K562 (cell line): ENCODE measurements around the gene SLC24A3. TPM values are rescaled to one million over a fixed set of nuclear protein-coding genes. Genes with fewer than 3 reads are reported as not detected.

ENCODE experiments used
- ATAC-seq: fragments of 200-7000 bp; cut with Tn5 transposase; 3 replicates; pipeline ENCODE4 v1.9.1; 2020; ENCODE audit warnings: moderate library complexity
- BruUV-seq: library from RNA; stranded (reverse); fragments of 400-500 nt; replicated peaks from 2 replicates; lab custom pipeline; 2021; lab: Mats Ljungman, UMichigan
- CTCF ChIA-PET: fragments of 300-600 bp; formaldehyde crosslinking; extraction: SDS; loops from one replicate; lab custom pipeline; 2021; ENCODE audit warnings: low intra/inter-chr PET ratio; lab: Yijun Ruan, JAX
- POLR2A ChIA-PET: fragments of 300-600, 350-650 bp; sonication (Branson Sonifier 250); formaldehyde crosslinking; extraction: SDS; loops from one replicate; lab custom pipeline; 2021; ENCODE audit warnings: antibody characterized with exemption, inconsistent platforms; lab: Yijun Ruan, JAX
- DNase-seq, 4 experiments: peaks; one replicate each; pipeline versions ENCODE4 v3.0.0 to v3.0.0-alpha.2; 2011 to 2018; ENCODE audit warnings: low spot score in 3 of 4, mixed read lengths in 3 of 4; ENCODE audit errors: extremely low read depth in 1 of 4
- FAIRE-seq: peaks from 2 replicates; lab custom pipeline; 2011; peaks lifted over from hg19 to GRCh38; lab: Jason Lieb, UNC
- H2AFZ ChIP-seq: 2 replicates; pipeline ENCODE4 v1.6.0; 2011; ENCODE audit warnings: low read depth, low read length, control low read depth, inconsistent platforms
- H3K27ac ChIP-seq: fragments of 200-600 bp; 3 replicates; pipeline ENCODE4 v1.8.0; 2011; ENCODE audit warnings: low read depth, mild to moderate bottlenecking, control low read depth, inconsistent platforms, low read length, moderate library complexity, mixed read lengths; ENCODE audit errors: extremely low read depth
- H3K27me3 ChIP-seq, 2 experiments: fragments of 300-600 bp in 1 of 2; 2 replicates in 1 of 2; 3 replicates in 1 of 2; pipeline versions ENCODE4 v1.6.0 to v1.8.0; 2011; ENCODE audit warnings: inconsistent platforms in 2 of 2, low read length in 2 of 2, mild to moderate bottlenecking in 1 of 2, mixed read lengths in 1 of 2, moderate library complexity in 1 of 2; ENCODE audit not compliant: control insufficient read depth in 2 of 2, insufficient read depth in 2 of 2
- H3K36me3 ChIP-seq: fragments of 300-600 bp; 3 replicates; pipeline ENCODE4 v1.8.0; 2011; ENCODE audit warnings: mild to moderate bottlenecking, low read length, inconsistent platforms; ENCODE audit not compliant: control insufficient read depth, insufficient read depth
- H3K4me1 ChIP-seq, 2 experiments: fragments of 200-600 bp in 1 of 2; replicated peaks in 1 of 2; 2 replicates in 1 of 2; 3 replicates in 1 of 2; pipeline versions ENCODE4 v1.5.1 to v1.8.0; 2011; ENCODE audit warnings: inconsistent platforms in 2 of 2, low read length in 2 of 2, mild to moderate bottlenecking in 1 of 2, mixed read lengths in 1 of 2, moderate library complexity in 1 of 2; ENCODE audit not compliant: control insufficient read depth in 2 of 2, insufficient read depth in 2 of 2
- H3K4me2 ChIP-seq: 2 replicates; pipeline ENCODE4 v1.6.1; 2011; ENCODE audit warnings: low read length, control low read depth, inconsistent platforms, mixed read lengths; ENCODE audit not compliant: insufficient read depth
- H3K4me3 ChIP-seq: fragments of 200-600 bp; sonication (generic), shearing (Covaris generic); 2 replicates; pipeline ENCODE4 v1.5.1; 2016; ENCODE audit warnings: control low read depth, inconsistent platforms
- H3K79me2 ChIP-seq: fragments of 200-600 bp; 3 replicates; pipeline ENCODE4 v1.8.0; 2011; ENCODE audit warnings: low read length, inconsistent platforms; ENCODE audit not compliant: control insufficient read depth, insufficient read depth
- H3K9ac ChIP-seq, 2 experiments: 2 replicates each; pipeline versions ENCODE4 v1.6.0 to v1.6.1; 2011; ENCODE audit warnings: low read depth in 2 of 2, low read length in 2 of 2, control low read depth in 1 of 2, inconsistent platforms in 1 of 2, mild to moderate bottlenecking in 1 of 2, mixed read lengths in 1 of 2; ENCODE audit not compliant: insufficient read depth in 1 of 2
- H3K9me1 ChIP-seq: one replicate; pipeline ENCODE4 v1.6.0; 2011; ENCODE audit warnings: inconsistent platforms, mild to moderate bottlenecking, low read length, moderate library complexity; ENCODE audit not compliant: control insufficient read depth, insufficient read depth
- H3K9me3 ChIP-seq: replicated peaks from 2 replicates; pipeline ENCODE4 v1.5.1; 2011; ENCODE audit warnings: low read depth, low read length, inconsistent platforms; ENCODE audit not compliant: control insufficient read depth, insufficient read depth
- H4K20me1 ChIP-seq: replicated peaks from 2 replicates; pipeline ENCODE4 v1.6.1; 2011; ENCODE audit warnings: low read length, inconsistent platforms, mixed read lengths; ENCODE audit not compliant: control insufficient read depth, insufficient read depth
- ARHGAP35 ChIP-seq: fragments of 450-650 bp; IDR thresholded peaks from 2 replicates; pipeline ENCODE4 v1.6.1; 2018; ENCODE audit not compliant: partially characterized antibody
- CREB3 ChIP-seq: fragments of 450-650 bp; conservative IDR thresholded peaks from 2 replicates; pipeline ENCODE4 v1.6.1; 2016; ENCODE audit warnings: missing genetic modification characterization, low read depth, mild to moderate bottlenecking, missing compliant biosample characterization, moderate library complexity
- CREBBP ChIP-seq: IDR thresholded peaks from one replicate; pipeline ENCODE4 v1.6.1; 2012; ENCODE audit warnings: low read depth, mild to moderate bottlenecking, control low read depth, inconsistent platforms, low read length
- EP300 ChIP-seq: IDR thresholded peaks from 2 replicates; pipeline ENCODE4 v1.6.1; 2012; ENCODE audit warnings: low read length, improper control_type of control experiment
- GTF2A2 ChIP-seq: IDR thresholded peaks from 2 replicates; pipeline ENCODE4 v1.6.1; 2016; ENCODE audit warnings: mild to moderate bottlenecking, missing genetic modification characterization, missing compliant biosample characterization
- HDAC1 ChIP-seq, 2 experiments: fragments of 450-650 bp; IDR thresholded peaks; 2 replicates each; pipeline ENCODE4 v1.6.1; 2016 to 2017; ENCODE audit warnings: inconsistent platforms in 1 of 2, mild to moderate bottlenecking in 1 of 2, moderate library complexity in 1 of 2
- KDM4B ChIP-seq, 2 experiments: fragments of 450-650 bp in 1 of 2; sonication (generic) in 1 of 2; IDR thresholded peaks; 2 replicates each; pipeline ENCODE4 v1.6.1; 2016 to 2017; ENCODE audit warnings: borderline replicate concordance in 2 of 2, antibody characterized with exemption in 1 of 2, low read depth in 1 of 2, mild to moderate bottlenecking in 1 of 2
- POLR2A ChIP-seq: fragments of 450-650 bp; conservative IDR thresholded peaks from 2 replicates; pipeline ENCODE4 v1.6.1; 2016
- RUNX1 ChIP-seq: sonication (generic); IDR thresholded peaks from 2 replicates; pipeline ENCODE4 v1.6.1; 2016; ENCODE audit warnings: antibody characterized with exemption, low read depth
- SMARCA4 ChIP-seq: fragments of 450-650 bp; IDR thresholded peaks from 2 replicates; pipeline ENCODE4 v1.6.1; 2016
- TAF1 ChIP-seq: IDR thresholded peaks from 2 replicates; pipeline ENCODE4 v1.6.1; 2011; ENCODE audit warnings: mild to moderate bottlenecking, low read length, moderate library complexity; ENCODE audit not compliant: insufficient read depth, control insufficient read depth, severe bottlenecking; ENCODE audit errors: extremely low read depth
- ZBTB9 ChIP-seq: fragments of 450-650 bp; formaldehyde crosslinking; IDR thresholded peaks from 2 replicates; pipeline ENCODE4 v1.4.0; 2020; ENCODE audit warnings: mild to moderate bottlenecking, moderate library complexity
- ZNF3 ChIP-seq: fragments of 250-450 bp; sonication (Bioruptor Pico); IDR thresholded peaks from 2 replicates; pipeline ENCODE4 v1.5.0; 2021; ENCODE audit warnings: mild to moderate bottlenecking, moderate library complexity
- ZNF316 ChIP-seq: fragments of 450-650 bp; IDR thresholded peaks from 2 replicates; pipeline ENCODE4 v1.6.1; 2016
- ZNF347 ChIP-seq: fragments of 450-650 bp; formaldehyde crosslinking; IDR thresholded peaks from 2 replicates; pipeline ENCODE4 v1.4.0; 2020; ENCODE audit warnings: low read depth, mild to moderate bottlenecking, moderate library complexity
- WGBS: fragments of 100-300 bp; shearing (Covaris generic); methylation state at CpG from one replicate; pipeline ENCODE4 v1.1.6; 2016; ENCODE audit warnings: low coverage, mixed read lengths; ENCODE audit not compliant: insufficient coverage; ENCODE audit errors: missing lambda C conversion rate; 5-methylcytosine and 5-hydroxymethylcytosine counted together
- in situ Hi-C: fragments of 300-500 bp; cut with MboI; formaldehyde crosslinking; loops from 4 replicates; pipeline ENCODE4 v1.15.0; 2018; ENCODE audit warnings: inconsistent platforms, mixed read lengths
- intact Hi-C: fragments of 100-400 bp; cut with micrococcal nuclease; formaldehyde crosslinking; loops from 2 replicates; pipeline ENCODE4 v1.14.2; 2022
- polyA plus RNA-seq, 8 experiments: library from polyadenylated mRNA; depleted of rRNA in 4 of 8; stranded (reverse) in 5 of 8; unstranded in 3 of 8; fragments of >200 nt; fragmentation: Nextera tagmentation in 2 of 8; fragmentation: Illumina TruSeq in 1 of 8; extraction: Ambion mirVana in 2 of 8; extraction: Trizol in 1 of 8; gene quantifications; 2 replicates each; pipeline versions ENCODE4 v1.2.1 to v1.2.3, GENCODE V29; 2011 to 2014; ENCODE audit warnings: inconsistent platforms in 1 of 8, missing spikeins in 1 of 8
- total RNA-seq, 7 experiments: library from RNA; depleted of rRNA in 6 of 7; stranded (reverse); fragments of >200 nt in 6 of 7; fragmentation: Illumina TruSeq in 2 of 7; extraction: Trizol in 2 of 7; gene quantifications; 2 replicates each; pipeline versions ENCODE4 v1.2.1 to v1.2.3, GENCODE V29; 2011 to 2021; ENCODE audit warnings: low replicate concordance in 1 of 7

Gene SLC24A3
- total and polyA plus RNA-seq, 9 of the 15 experiments (the other 6 are each of a cell fraction or from before 2014, with no cell fraction given), result not detected

- TF ChIP-seq RUNX1, result no peak
- TF ChIP-seq HDAC1 (IDR thresholded peaks at IDR 0.05), result no peak
- TF ChIP-seq ZBTB9 (CRISPR knock-in tag), result no peak
- TF ChIP-seq SMARCA4, result no peak
- no peak for TF ChIP-seq ARHGAP35
- TF ChIP-seq TAF1, result no peak
- no peak for TF ChIP-seq CREBBP
- no peak for TF ChIP-seq ZNF347
- no peak for TF ChIP-seq KDM4B (IDR thresholded peaks at IDR 0.05; ENCODE audit: borderline replicate concordance in 2 of 2, low read depth in 1 of 2)
- TF ChIP-seq EP300, result no peak
- TF ChIP-seq ZNF3 (CRISPR knock-in tag), result no peak
- no peak for TF ChIP-seq CREB3 (tag)
- TF ChIP-seq GTF2A2, result no peak
- no peak for TF ChIP-seq POLR2A
- no peak for TF ChIP-seq ZNF316
- H3K9me3 ChIP-seq, result no peaks in the 10 kb centered on the region
- no peaks in the 10 kb centered on the region; a peak in 1 of 5 replicates for H3K27me3 ChIP-seq
- H3K9ac ChIP-seq, result no peak overlapping the region
- no peak for DNase-seq
- no peaks in the 10 kb centered on the region for H3K4me1 ChIP-seq
- no peaks in the 10 kb centered on the region for H3K79me2 ChIP-seq
- H3K9me1 ChIP-seq, result no peaks in the 10 kb centered on the region
- H4K20me1 ChIP-seq, result no peaks in the 10 kb centered on the region
- H3K36me3 ChIP-seq, result no peaks in the 10 kb centered on the region
- no peak overlapping the region for H3K4me2 ChIP-seq
- no peak for FAIRE-seq
- intact Hi-C loops, result no loop called here
- H3K27ac ChIP-seq, result no peak overlapping the region
- no peak overlapping the region for H2AFZ ChIP-seq
- no peak overlapping the region for H3K4me3 ChIP-seq
- ChIA-PET POLR2A (no interaction called here), CTCF (no interaction called here)
- in situ Hi-C loops, result no loop called here
- no peak for ATAC-seq
- 3% methylated on average over 3 of the region's 5 CpGs for WGBS
- BruUV-seq, result no TSS peak
Observed at GRCh38 chr20:19679900-19680495, 467.6 kb downstream of the SLC24A3 start.
